Smooth muscle cell (in vitro differentiated cells): ENCODE data around the gene STOML1. TPM values are rescaled to one million over a fixed set of nuclear protein-coding genes. Genes with fewer than 3 reads are reported as not detected.
A peak's percentile ranks its signal among the peaks of the same experiment; 100 is the strongest.

Source experiments
- DNase-seq: peaks from one replicate; lab custom pipeline; 2025; ENCODE audit not compliant: unreplicated experiment; lab: John Stamatoyannopoulos, UW
- H2AFZ ChIP-seq: fragments of 200-600 bp; sonication (generic); 2 replicates; pipeline ENCODE4 v1.6.0; 2016; ENCODE audit warnings: antibody characterized with exemption, low read depth, mild to moderate bottlenecking
- H3F3A ChIP-seq: fragments of 200-600 bp; sonication (generic); 2 replicates; pipeline ENCODE4 v1.6.0; 2017; ENCODE audit warnings: antibody characterized with exemption, low read depth
- H3K27ac ChIP-seq: fragments of 200-600 bp; sonication (generic); 2 replicates; pipeline ENCODE4 v1.5.1; 2016; ENCODE audit warnings: low read depth, mild to moderate bottlenecking
- H3K27me3 ChIP-seq: fragments of 200-600 bp; sonication (generic); 2 replicates; pipeline ENCODE4 v1.6.1; 2016; ENCODE audit warnings: low read depth, mild to moderate bottlenecking
- H3K36me3 ChIP-seq: fragments of 200-600 bp; sonication (generic); 2 replicates; pipeline ENCODE4 v1.5.1; 2016; ENCODE audit warnings: low read depth
- H3K4me1 ChIP-seq: fragments of 200-600 bp; sonication (generic); 2 replicates; pipeline ENCODE4 v1.5.1; 2016; ENCODE audit warnings: low read depth
- H3K4me2 ChIP-seq: fragments of 200-600 bp; sonication (generic); 2 replicates; pipeline ENCODE4 v1.6.0; 2016; ENCODE audit warnings: mild to moderate bottlenecking
- H3K4me3 ChIP-seq: fragments of 200-600 bp; sonication (generic); 2 replicates; pipeline ENCODE4 v1.5.1; 2016; ENCODE audit warnings: mild to moderate bottlenecking
- H3K79me2 ChIP-seq: fragments of 200-600 bp; sonication (generic); 2 replicates; pipeline ENCODE4 v1.6.0; 2016; ENCODE audit warnings: low read depth, mild to moderate bottlenecking
- H3K9ac ChIP-seq: fragments of 200-600 bp; sonication (generic); 2 replicates; pipeline ENCODE4 v1.6.0; 2016; ENCODE audit warnings: low read depth
- H3K9me3 ChIP-seq: fragments of 200-600 bp; sonication (generic); replicated peaks from 2 replicates; pipeline ENCODE4 v1.5.1; 2016; ENCODE audit warnings: low read depth
- H4K20me1 ChIP-seq: fragments of 200-600 bp; sonication (generic); 2 replicates; pipeline ENCODE4 v1.6.0; 2016; ENCODE audit warnings: low read depth
- WGBS: methylation state at CpG from one replicate; pipeline ENCODE4 v1.1.7; 2016; ENCODE audit warnings: low lambda C conversion rate; 5-methylcytosine and 5-hydroxymethylcytosine counted together
- polyA plus RNA-seq: library from polyadenylated mRNA; unstranded; fragments of >200 nt; fragmentation: Nextera tagmentation; extraction: Ambion mirVana; gene quantifications from 2 replicates; pipeline ENCODE4 v1.2.1, GENCODE V29; 2016
- total RNA-seq: library from RNA; depleted of rRNA; stranded (reverse); fragments of >200 nt; gene quantifications from 2 replicates; pipeline ENCODE4 v1.2.3, GENCODE V29; 2014
- TF ChIP-seq, protein P1 (sequence below): fragments of 200-600 bp; sonication (generic); IDR thresholded peaks from 2 replicates; pipeline ENCODE4 v1.5.1; 2017; ENCODE audit warnings: borderline replicate concordance, mild to moderate bottlenecking, antibody characterized with exemption; ENCODE audit not compliant: insufficient read depth, poor library complexity, severe bottlenecking

Gene STOML1
- total and polyA plus RNA-seq, 2 experiments from 2014 or later: 12.4 to 27.5 TPM

DNA sequence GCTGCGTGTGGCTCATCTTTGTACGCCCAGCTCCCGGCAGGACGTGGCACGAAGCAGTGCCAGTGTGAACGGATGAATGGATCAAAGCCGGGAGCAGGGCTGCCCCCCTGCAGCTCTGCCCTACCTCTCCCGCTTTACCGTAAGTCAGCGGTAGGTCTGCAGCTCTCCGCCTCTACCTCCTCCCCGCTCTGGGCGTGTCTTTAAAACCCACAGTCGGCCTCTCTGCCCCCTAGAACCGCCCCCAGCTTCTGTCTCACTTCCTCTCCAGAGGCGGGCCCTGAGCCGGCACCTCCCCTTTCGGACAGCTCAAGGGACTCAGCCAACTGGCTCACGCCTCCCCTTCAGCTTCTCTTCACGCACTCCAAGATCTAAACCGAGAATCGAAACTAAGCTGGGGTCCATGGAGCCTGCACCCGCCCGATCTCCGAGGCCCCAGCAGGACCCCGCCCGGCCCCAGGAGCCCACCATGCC, 2.4 kb upstream of the STOML1 start, which contains the start of gene PML:
Gene PML, plus strand, starts transcription at position 304 of the 471 bp plus-strand sequence. Its CDS starts 97 bp downstream, at position 401.
- Histone ChIP-seq H2AFZ (peak within 1 kb of the TSS; percentile 91), H3K36me3 (peaks cover 4% of the 10 kb centered on the region), H3K4me3 (peak within 1 kb of the TSS; percentile 100), H3K27ac (peak within 1 kb of the TSS; percentile 66), H3K9ac (peak within 1 kb of the TSS; percentile 87), H3K9me3 (no peaks in the 10 kb centered on the region), H3K4me2 (peak within 1 kb of the TSS; percentile 100), H4K20me1 (peaks cover 41% of the 10 kb centered on the region), H3K79me2 (peaks cover 52% of the 10 kb centered on the region), H3K27me3 (no peaks in the 10 kb centered on the region), H3F3A (no peaks in the 10 kb centered on the region), H3K4me1 (peaks cover 20% of the 10 kb centered on the region)
- WGBS: under 1% methylated on average over 27 of the region's 27 CpGs
- peak; percentile 66 for DNase-seq
- TF ChIP-seq, protein P1, sequence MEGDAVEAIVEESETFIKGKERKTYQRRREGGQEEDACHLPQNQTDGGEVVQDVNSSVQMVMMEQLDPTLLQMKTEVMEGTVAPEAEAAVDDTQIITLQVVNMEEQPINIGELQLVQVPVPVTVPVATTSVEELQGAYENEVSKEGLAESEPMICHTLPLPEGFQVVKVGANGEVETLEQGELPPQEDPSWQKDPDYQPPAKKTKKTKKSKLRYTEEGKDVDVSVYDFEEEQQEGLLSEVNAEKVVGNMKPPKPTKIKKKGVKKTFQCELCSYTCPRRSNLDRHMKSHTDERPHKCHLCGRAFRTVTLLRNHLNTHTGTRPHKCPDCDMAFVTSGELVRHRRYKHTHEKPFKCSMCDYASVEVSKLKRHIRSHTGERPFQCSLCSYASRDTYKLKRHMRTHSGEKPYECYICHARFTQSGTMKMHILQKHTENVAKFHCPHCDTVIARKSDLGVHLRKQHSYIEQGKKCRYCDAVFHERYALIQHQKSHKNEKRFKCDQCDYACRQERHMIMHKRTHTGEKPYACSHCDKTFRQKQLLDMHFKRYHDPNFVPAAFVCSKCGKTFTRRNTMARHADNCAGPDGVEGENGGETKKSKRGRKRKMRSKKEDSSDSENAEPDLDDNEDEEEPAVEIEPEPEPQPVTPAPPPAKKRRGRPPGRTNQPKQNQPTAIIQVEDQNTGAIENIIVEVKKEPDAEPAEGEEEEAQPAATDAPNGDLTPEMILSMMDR: no peak

DNA sequence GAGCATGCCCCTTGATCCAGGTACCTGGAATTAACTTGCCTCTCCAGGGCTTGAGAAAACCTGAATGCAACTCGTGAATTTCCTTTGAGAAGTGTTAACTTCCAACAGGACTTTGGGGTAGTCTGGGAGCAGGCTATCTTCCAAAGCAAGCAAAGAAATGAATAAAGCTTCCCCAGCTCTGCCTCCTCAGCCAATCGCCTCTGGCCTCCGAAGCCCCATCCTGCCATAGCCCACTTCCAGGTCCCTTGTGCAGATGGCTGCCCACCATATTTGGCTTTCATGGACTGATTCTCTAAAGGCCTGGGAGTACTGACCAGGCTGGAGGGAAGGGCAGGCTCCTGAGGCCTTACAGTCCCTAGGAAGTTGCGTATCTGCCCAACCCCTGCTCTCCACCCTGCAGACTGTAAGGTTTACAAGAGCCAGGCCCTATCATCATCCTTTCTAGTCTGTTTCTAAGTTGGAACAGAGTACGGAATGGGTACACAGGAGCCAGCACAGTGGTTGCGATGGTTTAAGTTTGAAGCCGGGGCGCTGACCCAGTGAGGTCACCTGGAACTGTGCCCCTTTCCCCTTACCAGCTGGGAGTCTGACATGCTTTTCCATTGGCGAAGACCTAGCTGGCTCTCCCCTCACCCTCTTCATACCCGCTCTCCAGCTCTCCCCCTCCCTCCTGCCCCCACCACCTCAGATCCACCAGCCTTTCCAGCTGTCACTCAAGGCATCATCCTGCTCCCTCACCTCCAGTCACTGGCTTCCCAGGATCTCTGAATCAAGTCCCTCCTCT, 1.3 kb upstream of the STOML1 start:
- Histone ChIP-seq H3K4me3 (peak overlapping the region; percentile 100), H3F3A (peaks cover 8% of the 10 kb centered on the region), H2AFZ (no peak overlapping the region), H3K27me3 (no peaks in the 10 kb centered on the region), H3K4me2 (peak overlapping the region; percentile 100), H4K20me1 (peaks cover 31% of the 10 kb centered on the region), H3K79me2 (peaks cover 43% of the 10 kb centered on the region), H3K27ac (no peak overlapping the region), H3K9ac (no peak overlapping the region), H3K4me1 (peaks cover 20% of the 10 kb centered on the region), H3K36me3 (no peaks in the 10 kb centered on the region), H3K9me3 (no peaks in the 10 kb centered on the region)
- WGBS: 95% methylated on average over 8 of the region's 10 CpGs
- TF ChIP-seq, protein P1: no peak
- DNase-seq: no peak

DNA sequence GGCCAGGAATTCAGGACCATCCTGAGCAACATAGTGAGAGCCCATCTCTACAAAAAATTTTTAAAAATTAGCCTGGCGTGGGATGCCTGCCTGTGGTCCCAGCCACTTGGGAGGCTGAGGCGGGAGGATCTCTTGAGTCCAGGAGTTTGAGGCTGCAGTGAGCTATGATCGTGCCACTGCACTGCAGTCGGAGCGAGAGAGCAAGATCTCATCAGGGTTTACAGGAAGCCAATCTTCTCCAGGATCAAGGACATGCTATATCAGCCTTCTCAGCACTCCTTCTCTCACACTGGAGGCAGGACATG, 451 bp upstream of the STOML1 start:
- no peak overlapping the region for H3K9ac ChIP-seq
- peak overlapping the region; percentile 97 for H3K4me2 ChIP-seq
- H3K4me3 ChIP-seq: peak overlapping the region; percentile 82
- no peak for DNase-seq
- peaks cover 8% of the 10 kb centered on the region for H3F3A ChIP-seq
- no peaks in the 10 kb centered on the region for H3K27me3 ChIP-seq
- H3K79me2 ChIP-seq: peaks cover 41% of the 10 kb centered on the region
- peaks cover 20% of the 10 kb centered on the region for H3K4me1 ChIP-seq
- no peaks in the 10 kb centered on the region for H3K9me3 ChIP-seq
- 89% methylated on average over 5 of the region's 5 CpGs for WGBS
- peak overlapping the region; percentile 76 for H2AFZ ChIP-seq
- TF ChIP-seq, protein P1: no peak
- no peaks in the 10 kb centered on the region for H3K36me3 ChIP-seq
- peaks cover 22% of the 10 kb centered on the region for H4K20me1 ChIP-seq
- no peak overlapping the region for H3K27ac ChIP-seq
